HG02938 (cell line): ENCODE results near the gene CRISP2.

Experiments
- ATAC-seq: cut with Tn5 transposase; IDR thresholded peaks from one replicate; pipeline ENCODE4 v1.9.1; 2021; ENCODE audit warnings: mild to moderate bottlenecking, moderate library complexity; ENCODE audit not compliant: unreplicated experiment

CRISP2 gene

DNA sequence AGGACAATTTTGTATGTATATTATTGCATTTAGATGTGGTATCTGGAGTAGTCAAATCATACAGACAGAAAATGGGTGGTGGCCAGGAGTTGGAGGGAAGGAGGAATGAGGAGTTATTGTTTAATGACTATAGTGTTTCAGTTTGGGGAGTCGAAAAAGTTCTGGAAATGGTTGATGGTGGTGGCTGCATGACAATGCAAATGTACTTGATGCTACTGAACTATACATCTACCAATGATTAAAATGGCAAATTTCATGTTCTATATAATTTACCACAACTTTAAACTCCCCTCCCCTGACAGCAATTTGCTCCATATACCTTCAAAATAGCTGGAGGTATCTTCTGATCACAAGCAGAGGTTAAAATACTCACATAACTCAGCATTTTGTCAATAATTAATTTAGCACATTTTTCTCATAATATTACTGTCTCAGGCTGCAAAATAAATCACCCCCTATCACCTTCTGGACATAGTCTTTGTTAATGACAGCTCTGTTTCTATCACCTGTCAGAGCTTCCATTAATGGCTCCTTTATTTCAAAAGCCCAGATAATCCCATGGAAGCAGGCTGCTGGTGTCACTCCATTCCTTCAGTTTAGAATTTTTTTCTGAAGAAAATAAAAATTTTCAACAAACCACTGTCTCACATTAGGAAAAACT is 51.0 kb downstream of the CRISP2 start:
- ATAC-seq, result no peak

DNA sequence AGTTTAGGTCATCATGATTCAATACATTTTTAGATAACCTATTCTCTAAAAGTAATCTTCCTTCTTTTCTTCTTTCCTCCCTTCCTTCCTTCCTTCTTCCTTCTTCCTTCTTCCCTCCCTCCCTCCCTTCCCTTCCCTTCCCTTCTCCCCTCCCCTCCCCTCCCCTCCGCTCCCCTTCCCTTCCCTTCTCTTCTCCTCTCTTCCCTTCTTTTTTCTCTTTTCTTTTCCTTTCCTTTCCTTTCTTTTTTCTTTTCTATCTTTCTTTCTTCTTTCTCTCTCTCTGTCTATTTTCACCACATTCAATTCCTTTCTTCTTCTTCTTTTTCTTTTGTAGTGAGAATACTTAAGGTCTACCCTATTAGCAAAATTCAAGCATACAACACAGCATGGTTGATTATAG is 59.4 kb downstream of the CRISP2 start:
- no peak for ATAC-seq

DNA sequence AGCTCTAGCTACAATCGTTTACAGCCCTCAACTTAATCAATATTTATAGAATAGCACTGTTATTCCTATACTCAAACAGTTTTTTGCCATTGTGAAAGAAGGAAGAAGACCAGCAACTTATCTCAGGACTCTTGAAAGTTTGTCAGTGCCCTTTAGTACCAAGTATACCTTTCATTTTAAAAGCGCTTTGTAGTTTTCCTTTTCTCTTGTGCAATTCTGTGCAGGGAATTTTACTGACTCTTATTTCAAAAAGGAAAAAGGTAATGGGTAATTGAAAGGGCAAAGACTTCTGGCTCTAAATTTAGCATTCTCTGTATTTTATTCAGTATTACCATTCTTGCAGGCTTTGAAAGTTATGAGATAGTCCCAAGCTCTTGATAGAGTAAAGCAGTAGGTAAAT is 59.9 kb downstream of the CRISP2 start:
- no peak for ATAC-seq

GRCh38 chr6:49651239-49651638 is 62.1 kb downstream of the CRISP2 start:
- no peak for ATAC-seq

DNA sequence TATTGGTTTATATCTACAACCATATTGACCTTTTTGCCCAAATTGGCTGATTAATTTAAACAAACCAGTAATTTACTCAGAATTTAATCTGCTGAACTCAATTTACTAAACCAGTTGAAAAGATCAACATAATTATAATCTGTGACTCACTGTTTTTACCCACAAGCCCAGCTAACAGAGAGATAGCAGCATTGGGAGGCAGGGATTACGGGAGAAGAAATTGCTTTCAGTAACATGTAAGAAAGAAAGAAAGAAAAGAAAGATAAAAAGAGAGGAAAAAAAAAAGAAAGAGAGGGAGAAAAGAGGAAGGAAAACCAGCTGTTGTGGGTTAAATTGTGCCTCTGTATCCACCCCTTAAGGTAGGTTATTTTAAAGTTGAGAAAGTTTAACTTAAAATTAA is 63.4 kb downstream of the CRISP2 start:
- no peak for ATAC-seq

DNA sequence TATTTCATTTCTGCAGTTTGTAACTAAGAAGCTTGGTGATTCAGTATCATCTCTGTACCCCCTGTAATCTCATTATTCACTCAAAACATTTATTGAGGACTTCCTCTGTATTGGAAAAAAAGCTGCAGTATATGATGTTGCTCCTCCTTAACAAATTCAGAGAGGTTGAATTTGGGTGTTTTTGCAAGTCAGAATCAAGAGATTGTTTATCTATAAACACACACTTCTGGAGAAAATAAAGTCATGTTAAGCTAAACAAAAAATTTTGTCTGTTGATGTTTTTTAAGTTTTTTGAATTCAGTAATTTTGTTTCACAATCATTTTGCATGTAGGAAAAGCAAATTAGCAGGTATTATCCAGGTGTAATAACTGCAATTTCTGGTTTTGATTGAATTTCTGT is 65.3 kb downstream of the CRISP2 start:
- ATAC-seq, result no peak

DNA sequence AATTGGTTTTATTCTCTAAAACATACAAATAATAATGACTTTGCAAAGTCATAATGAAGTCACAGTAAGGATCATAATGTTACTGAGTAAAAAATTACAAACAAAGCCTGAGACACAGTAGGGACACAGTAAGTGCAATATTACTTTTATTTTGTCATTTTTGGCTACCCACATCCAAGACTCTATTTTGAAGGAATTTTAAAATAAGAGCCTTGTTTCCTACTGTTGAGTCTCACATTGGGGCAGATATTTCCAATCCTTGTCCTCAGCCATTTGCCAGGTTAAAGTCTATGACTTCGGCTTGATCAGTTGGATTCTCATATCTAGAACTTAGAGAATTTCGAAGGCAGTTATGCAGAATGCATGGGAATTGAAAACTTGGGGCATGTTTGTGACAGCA is 65.9 kb downstream of the CRISP2 start:
- ATAC-seq, result no peak

GRCh38 chr6:49646942-49647341 is 66.4 kb downstream of the CRISP2 start:
- no peak for ATAC-seq

GRCh38 chr6:49646130-49646824 is 67.1 kb downstream of the CRISP2 start:
- ATAC-seq, result no peak

- no peak for ATAC-seq
These were observed 68.2 kb downstream of the CRISP2 start for GRCh38 chr6:49645139-49645538.
